Embryonic facial prominence (tissue), 1 donor: Measurements from ENCODE around the gene THEM4.

Experiments used
- DNase-seq: peaks from one replicate; pipeline ENCODE4 v3.0.0-alpha.2; 2016; ENCODE audit errors: extremely low spot score

THEM4 gene

GRCh38 chr1:151838222-151839081, 70.9 kb downstream of the THEM4 start:
- no peak for DNase-seq

- no peak for DNase-seq
Observed at GRCh38 chr1:151837884-151838221, 71.5 kb downstream of the THEM4 start.

DNA sequence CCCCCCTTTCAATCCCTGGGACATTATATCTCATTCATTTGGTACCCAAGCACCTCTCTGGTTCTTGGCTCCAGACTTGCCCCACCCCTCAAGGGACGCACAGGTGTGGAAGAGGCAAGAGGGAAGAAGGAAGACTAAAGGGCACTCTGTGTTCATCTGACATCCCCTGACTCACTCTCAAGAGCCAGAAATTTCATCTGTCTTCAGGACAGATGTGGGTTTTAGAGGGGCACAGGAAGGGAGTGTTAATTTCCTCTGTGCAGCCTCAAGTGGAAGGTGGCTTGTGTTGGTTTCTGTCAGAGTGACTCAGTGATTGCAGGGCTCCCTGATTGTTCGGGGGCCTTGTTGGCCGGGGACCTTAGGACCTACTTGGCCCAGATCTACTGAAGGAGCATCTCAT, 72.1 kb downstream of the THEM4 start:
- no peak for DNase-seq

GRCh38 chr1:151835596-151835995, 73.7 kb downstream of the THEM4 start:
- no peak for DNase-seq

DNA sequence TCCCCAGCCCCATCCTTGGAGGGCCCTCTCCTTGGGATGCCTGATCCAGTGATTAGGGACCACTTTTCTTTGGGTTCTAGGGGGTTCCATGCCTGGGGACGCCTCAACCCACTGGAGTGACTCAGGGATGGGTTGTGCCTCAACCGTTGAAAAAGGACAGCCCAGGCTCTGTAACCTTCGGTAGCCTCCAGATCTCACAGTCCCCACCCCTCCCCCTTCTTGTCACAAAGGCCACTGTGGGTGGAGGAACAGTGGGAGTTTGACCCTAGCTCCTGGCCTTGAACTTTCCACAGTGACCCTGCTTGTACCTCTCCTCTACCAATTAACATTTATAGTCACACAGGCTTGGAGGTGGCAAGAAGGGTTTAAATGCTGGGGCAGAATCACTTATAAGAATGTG, 75.1 kb downstream of the THEM4 start:
- DNase-seq = no peak

DNA sequence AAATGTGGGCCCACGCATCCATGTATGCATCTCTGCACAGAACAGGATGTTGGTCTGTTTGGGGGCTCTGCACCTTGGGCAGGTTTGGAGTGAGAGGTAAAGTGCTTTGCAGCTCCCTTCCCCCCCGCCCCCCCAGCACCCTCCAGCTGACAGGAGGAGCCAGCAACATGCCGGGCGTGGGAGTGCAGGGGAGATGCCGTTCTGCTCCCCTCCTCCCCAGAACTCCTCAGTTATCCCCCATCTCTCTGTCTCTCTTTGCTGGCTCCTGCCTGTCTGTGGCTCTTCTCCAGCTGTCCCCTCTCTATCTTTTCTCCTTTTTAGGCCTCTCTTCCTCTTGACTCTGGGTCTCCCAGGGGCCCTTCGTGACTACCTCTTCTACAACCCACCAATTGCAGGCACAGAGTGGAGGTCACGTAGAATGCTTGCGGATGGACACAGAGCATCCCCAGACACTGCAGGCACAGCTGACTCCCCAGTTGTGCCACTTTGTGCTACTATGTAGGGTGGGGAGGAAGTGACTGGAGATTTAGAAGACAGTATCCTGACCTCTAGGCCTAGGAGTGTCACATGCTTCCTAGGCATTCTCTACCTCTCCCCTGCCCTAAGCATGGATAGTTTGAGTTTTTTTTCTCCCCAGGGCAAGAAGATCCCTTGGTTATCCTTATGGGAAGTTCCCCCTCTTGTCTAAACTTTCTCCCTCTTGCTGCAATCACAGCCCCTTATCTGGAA, 76.0 kb downstream of the THEM4 start:
- no peak for DNase-seq

- DNase-seq = no peak
Observed at GRCh38 chr1:151832318-151832980, 76.9 kb downstream of the THEM4 start.

DNA sequence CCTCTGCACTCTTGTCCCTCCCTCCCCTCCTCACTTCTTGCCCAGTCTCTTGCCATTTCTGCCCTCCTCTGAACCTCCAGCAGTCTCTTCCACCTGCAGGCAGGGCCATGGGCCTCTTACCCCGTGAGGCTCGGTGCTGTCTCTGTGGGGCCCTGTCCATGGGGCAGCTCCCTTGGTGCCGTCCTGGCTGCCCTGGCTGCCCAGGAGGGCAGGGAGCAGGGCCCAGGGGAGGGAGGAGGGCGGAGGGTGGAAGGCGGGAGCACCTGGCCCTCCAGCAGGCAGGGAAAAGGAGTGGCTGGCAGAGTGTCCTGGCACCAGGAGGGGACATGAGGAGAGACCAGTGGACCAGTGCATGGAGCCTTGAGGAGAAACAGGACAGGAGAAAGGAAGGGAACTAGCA, 77.7 kb downstream of the THEM4 start, which contains the start of gene RORC:
TSS of gene RORC (minus strand) at position 198 of the 400 bp plus-strand sequence. CDS start at position 160, 38 bp downstream.
- DNase-seq = no peak

DNA sequence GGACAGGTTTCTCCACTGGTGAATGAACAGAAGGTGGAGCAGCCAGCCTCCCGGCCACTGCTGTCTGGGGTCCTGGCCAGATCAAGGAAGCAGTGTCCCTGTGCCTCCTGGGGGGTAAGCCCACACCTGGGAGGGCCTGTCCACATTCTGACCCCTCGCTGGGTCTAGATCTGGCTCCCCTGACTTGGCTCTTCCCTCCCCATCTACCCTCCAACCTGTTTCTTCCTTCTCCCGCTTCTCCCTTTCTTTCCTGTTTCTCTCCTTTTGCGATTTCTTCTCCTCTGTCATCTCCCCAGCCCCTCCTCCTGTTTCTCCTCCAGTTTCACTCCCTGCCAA, 78.1 kb downstream of the THEM4 start:
- DNase-seq = no peak

DNA sequence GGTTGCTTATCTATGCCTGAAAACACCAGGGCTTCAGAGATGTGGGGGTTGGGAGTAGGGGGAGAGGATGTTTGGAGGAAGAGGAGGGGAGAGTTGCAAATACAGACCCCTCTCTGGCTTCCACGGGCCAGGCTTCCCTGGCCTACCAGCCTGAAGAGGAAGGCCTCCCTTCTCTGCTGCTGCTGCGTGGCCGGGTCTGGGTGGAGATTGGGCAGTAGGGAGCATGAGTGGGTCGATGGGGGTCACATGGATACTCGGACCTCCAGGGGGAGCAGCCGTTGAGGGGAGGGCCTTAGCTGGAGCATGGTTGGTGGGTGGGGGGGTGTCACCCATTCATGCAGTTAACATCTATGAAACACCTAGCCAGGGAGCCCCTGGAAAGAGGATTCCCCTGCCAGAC, 79.3 kb downstream of the THEM4 start:
- DNase-seq = no peak

GRCh38 chr1:151829352-151830046, 79.8 kb downstream of the THEM4 start:
- no peak for DNase-seq

DNA sequence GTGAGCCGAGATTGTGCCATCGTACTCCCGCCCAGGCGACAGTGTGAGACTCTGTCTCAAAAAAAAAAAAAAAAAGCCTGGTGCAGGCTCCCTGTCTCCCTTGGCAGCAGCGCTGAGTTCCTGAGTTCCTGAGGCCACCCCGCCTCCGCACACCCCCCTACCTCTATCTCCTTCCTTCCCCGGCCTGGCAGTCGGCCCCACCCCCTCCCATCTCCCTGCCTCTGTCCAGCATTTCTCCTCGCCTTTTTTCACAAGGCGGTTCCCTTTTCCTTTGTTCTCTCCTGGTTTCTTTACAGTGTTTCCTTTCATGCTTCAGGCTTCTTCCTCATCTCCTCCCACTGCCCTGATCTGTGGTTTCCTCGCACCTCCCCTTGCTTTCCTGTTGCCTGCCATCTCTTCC, 80.4 kb downstream of the THEM4 start:
- DNase-seq = no peak

GRCh38 chr1:151827853-151828252, 81.5 kb downstream of the THEM4 start:
- DNase-seq = no peak

GRCh38 chr1:151825751-151826660, 83.3 kb downstream of the THEM4 start:
- DNase-seq = no peak

- DNase-seq = no peak
Observed at GRCh38 chr1:151825204-151825603, 84.1 kb downstream of the THEM4 start.
